SK-N-SH treated with all-trans-retinoic acid at 6 μM for 48 hours (cell line): ENCODE measurements around the gene SLC25A28.

ENCODE experiments used
- ESRRG ChIP-seq: fragments of 250-450 bp; sonication (Bioruptor Pico); IDR thresholded peaks from 2 replicates; pipeline ENCODE4 v1.6.1; 2021; ENCODE audit warnings: mild to moderate bottlenecking
- ISL1 ChIP-seq: fragments of 250-450 bp; sonication (Bioruptor Pico); IDR thresholded peaks from 2 replicates; pipeline ENCODE4 v2.1.2; 2022; ENCODE audit warnings: mild to moderate bottlenecking, moderate library complexity
- RARB ChIP-seq: fragments of 250-450 bp; sonication (Bioruptor Pico); IDR thresholded peaks from 2 replicates; pipeline ENCODE4 v1.8.0; 2021; ENCODE audit warnings: mild to moderate bottlenecking, moderate library complexity
- TCF4 ChIP-seq: fragments of 250-450 bp; sonication (Bioruptor Pico); IDR thresholded peaks from 2 replicates; pipeline ENCODE4 v1.8.0; 2021; ENCODE audit warnings: mild to moderate bottlenecking, moderate library complexity, borderline replicate concordance
- TF ChIP-seq, protein P1 (sequence below): fragments of 250-450 bp; sonication (Bioruptor Pico); IDR thresholded peaks from 2 replicates; pipeline ENCODE4 v1.8.0; 2020; ENCODE audit warnings: mild to moderate bottlenecking, moderate library complexity, borderline replicate concordance

DNA sequence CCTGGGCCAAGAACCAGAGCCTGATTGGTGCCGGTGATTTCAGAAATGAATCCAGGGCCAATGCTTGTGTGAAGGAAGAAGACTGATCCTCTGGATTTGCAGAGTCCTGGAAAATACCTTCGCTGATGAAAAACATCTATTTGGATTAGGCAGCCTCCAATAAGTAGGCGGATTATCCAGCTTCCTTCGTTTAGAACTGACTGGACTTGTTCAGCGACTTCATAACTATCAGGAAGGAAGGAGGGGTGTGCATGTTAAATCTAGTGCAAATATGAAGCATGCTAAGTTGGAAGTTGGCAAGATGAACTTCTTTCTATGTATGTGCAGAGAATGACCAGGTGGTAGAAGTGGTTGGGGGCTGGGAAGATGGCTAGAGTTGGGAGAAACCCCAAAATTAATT is 46.4 kb downstream of the SLC25A28 start:
- TF ChIP-seq ISL1 (CRISPR knock-in tag) (no peak), ESRRG (no peak), TCF4 (no peak), RARB (CRISPR knock-in tag) (no peak)
- TF ChIP-seq, protein P1, sequence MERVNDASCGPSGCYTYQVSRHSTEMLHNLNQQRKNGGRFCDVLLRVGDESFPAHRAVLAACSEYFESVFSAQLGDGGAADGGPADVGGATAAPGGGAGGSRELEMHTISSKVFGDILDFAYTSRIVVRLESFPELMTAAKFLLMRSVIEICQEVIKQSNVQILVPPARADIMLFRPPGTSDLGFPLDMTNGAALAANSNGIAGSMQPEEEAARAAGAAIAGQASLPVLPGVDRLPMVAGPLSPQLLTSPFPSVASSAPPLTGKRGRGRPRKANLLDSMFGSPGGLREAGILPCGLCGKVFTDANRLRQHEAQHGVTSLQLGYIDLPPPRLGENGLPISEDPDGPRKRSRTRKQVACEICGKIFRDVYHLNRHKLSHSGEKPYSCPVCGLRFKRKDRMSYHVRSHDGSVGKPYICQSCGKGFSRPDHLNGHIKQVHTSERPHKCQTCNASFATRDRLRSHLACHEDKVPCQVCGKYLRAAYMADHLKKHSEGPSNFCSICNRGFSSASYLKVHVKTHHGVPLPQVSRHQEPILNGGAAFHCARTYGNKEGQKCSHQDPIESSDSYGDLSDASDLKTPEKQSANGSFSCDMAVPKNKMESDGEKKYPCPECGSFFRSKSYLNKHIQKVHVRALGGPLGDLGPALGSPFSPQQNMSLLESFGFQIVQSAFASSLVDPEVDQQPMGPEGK (CRISPR knock-in tag), result no peak
